Neutrophil (primary cell): ENCODE measurements around the gene NEUROG1.
A peak's percentile ranks its signal among the peaks of the same experiment; 100 is the strongest.

ENCODE experiments used
- H3K27ac ChIP-seq: fragments of 200-600 bp; sonication (generic); 2 replicates; pipeline ENCODE4 v1.5.1; 2016; ENCODE audit warnings: mild to moderate bottlenecking, moderate library complexity
- H3K27me3 ChIP-seq: fragments of 200-600 bp; sonication (generic); 2 replicates; pipeline ENCODE4 v1.6.0; 2016; ENCODE audit warnings: mild to moderate bottlenecking
- H3K36me3 ChIP-seq: fragments of 200-600 bp; sonication (generic); 2 replicates; pipeline ENCODE4 v1.5.1; 2017
- H3K4me1 ChIP-seq, 2 experiments: fragments of 200-600 bp in 1 of 2; sonication (generic) in 1 of 2; 1 replicate in 1 of 2; 2 replicates in 1 of 2; pipeline versions ENCODE4 v1.5.1 to v1.6.1; 2013 to 2016; ENCODE audit warnings: low read depth in 1 of 2, low read length in 1 of 2, mild to moderate bottlenecking in 1 of 2, moderate library complexity in 1 of 2; ENCODE audit not compliant: control insufficient read depth in 1 of 2, insufficient read depth in 1 of 2
- H3K4me3 ChIP-seq, 2 experiments: fragments of 200-600 bp in 1 of 2; sonication (generic) in 1 of 2; 1 replicate in 1 of 2; 2 replicates in 1 of 2; pipeline ENCODE4 v1.5.1; 2013 to 2016; ENCODE audit warnings: low read depth in 1 of 2, low read length in 1 of 2, mild to moderate bottlenecking in 1 of 2, moderate library complexity in 1 of 2
- H3K9me3 ChIP-seq: fragments of 200-600 bp; sonication (generic); 2 replicates; pipeline ENCODE4 v1.5.1; 2016
- CTCF ChIP-seq: fragments of 200-600 bp; sonication (generic); IDR thresholded peaks from 2 replicates; pipeline ENCODE4 v1.5.1; 2016; ENCODE audit warnings: antibody characterized with exemption

The NEUROG1 gene

GRCh38 chr5:135546912-135547311 is 11.1 kb upstream of the NEUROG1 start:
- no peaks in the 10 kb centered on the region for H3K9me3 ChIP-seq
- H3K27me3 ChIP-seq: peaks cover 100% of the 10 kb centered on the region
- H3K36me3 ChIP-seq: no peaks in the 10 kb centered on the region
- TF ChIP-seq CTCF: no peak
- H3K4me1 ChIP-seq: peaks cover 14 to 15% of the 10 kb centered on the region in 2 experiments
- no peak overlapping the region for H3K4me3 ChIP-seq
- no peak overlapping the region for H3K27ac ChIP-seq

GRCh38 chr5:135546101-135546500 is 10.3 kb upstream of the NEUROG1 start:
- Histone ChIP-seq H3K36me3 (no peaks in the 10 kb centered on the region), H3K27ac (no peak overlapping the region), H3K4me1 (peaks cover 14 to 15% of the 10 kb centered on the region in 2 experiments), H3K4me3 (no peak overlapping the region), H3K9me3 (no peaks in the 10 kb centered on the region), H3K27me3 (peaks cover 100% of the 10 kb centered on the region)
- TF ChIP-seq CTCF: no peak

GRCh38 chr5:135545099-135545498 is 9.3 kb upstream of the NEUROG1 start:
- no peaks in the 10 kb centered on the region for H3K36me3 ChIP-seq
- peaks cover 14 to 15% of the 10 kb centered on the region in 2 experiments for H3K4me1 ChIP-seq
- no peak overlapping the region for H3K4me3 ChIP-seq
- no peak for TF ChIP-seq CTCF
- H3K9me3 ChIP-seq: no peaks in the 10 kb centered on the region
- no peak overlapping the region for H3K27ac ChIP-seq
- peaks cover 100% of the 10 kb centered on the region for H3K27me3 ChIP-seq

- Histone ChIP-seq H3K9me3 (no peaks in the 10 kb centered on the region), H3K27me3 (peaks cover 100% of the 10 kb centered on the region), H3K4me1 (peaks cover 14 to 15% of the 10 kb centered on the region in 2 experiments), H3K27ac (no peak overlapping the region), H3K4me3 (peak overlapping the region in 1 of 2 experiments; percentile 43), H3K36me3 (no peaks in the 10 kb centered on the region)
- TF ChIP-seq CTCF: no peak
Observed at GRCh38 chr5:135543485-135544304, 7.9 kb upstream of the NEUROG1 start.

GRCh38 chr5:135543001-135543484 is 7.3 kb upstream of the NEUROG1 start:
- Histone ChIP-seq H3K27ac (no peak overlapping the region), H3K27me3 (peaks cover 100% of the 10 kb centered on the region), H3K36me3 (no peaks in the 10 kb centered on the region), H3K4me3 (peak overlapping the region in 1 of 2 experiments; percentile 43), H3K9me3 (no peaks in the 10 kb centered on the region), H3K4me1 (peaks cover 14 to 15% of the 10 kb centered on the region in 2 experiments)
- no peak for TF ChIP-seq CTCF
